ENCODE measurements around the gene P2RX5. TPM values are rescaled to one million over a fixed set of nuclear protein-coding genes. Genes with fewer than 3 reads are reported as not detected.

P2RX5 gene
- total and polyA plus RNA-seq, 2 experiments from 2014 or later, result not detected

GRCh38 chr17:3690094-3690715, 5.8 kb downstream of the P2RX5 start:
- no peaks in the 10 kb centered on the region for H3K79me2 ChIP-seq
- WGBS (ENCODE audit: low lambda C conversion rate, missing lambda C conversion rate), result 86% methylated on average over 22 of the region's 22 CpGs
- no peak overlapping the region for H3K4me3 ChIP-seq
- H4K20me1 ChIP-seq (ENCODE audit: insufficient read depth, poor library complexity, severe bottlenecking), result no peaks in the 10 kb centered on the region
- H3K9me3 ChIP-seq (ENCODE audit: low read depth), result no peaks in the 10 kb centered on the region
- H3K27me3 ChIP-seq, result peaks cover 20% of the 10 kb centered on the region
- H3K4me1 ChIP-seq (ENCODE audit: insufficient read depth), result no peaks in the 10 kb centered on the region
- DNase-seq (ENCODE audit: low spot score), result no peak
- H2AFZ ChIP-seq, result no peak overlapping the region
- H3K27ac ChIP-seq, result no peak overlapping the region
- no peaks in the 10 kb centered on the region for H3K9me2 ChIP-seq (replicated peaks; ENCODE audit: insufficient read depth)
- no peaks in the 10 kb centered on the region for H3K36me3 ChIP-seq (replicated peaks; ENCODE audit: insufficient read depth, low read depth)
- no peak overlapping the region for H3K4me2 ChIP-seq
- TF ChIP-seq CTCF (IDR thresholded peaks at IDR 0.05; ENCODE audit: poor library complexity) (no peak), EZH2phosphoT487 (IDR thresholded peaks at IDR 0.05; ENCODE audit: low read depth, severe bottlenecking, unreplicated experiment) (no peak), EZH2 (IDR thresholded peaks at IDR 0.05; ENCODE audit: borderline replicate concordance) (no peak)

GRCh38 chr17:3689262-3690093, 6.5 kb downstream of the P2RX5 start:
- H3K4me2 ChIP-seq, result no peak overlapping the region
- H3K27me3 ChIP-seq, result peaks cover 13% of the 10 kb centered on the region
- H3K4me3 ChIP-seq, result no peak overlapping the region
- no peak for DNase-seq (ENCODE audit: low spot score)
- no peaks in the 10 kb centered on the region for H3K4me1 ChIP-seq (ENCODE audit: insufficient read depth)
- TF ChIP-seq EZH2phosphoT487 (IDR thresholded peaks at IDR 0.05; ENCODE audit: low read depth, severe bottlenecking, unreplicated experiment) (no peak), CTCF (IDR thresholded peaks at IDR 0.05; ENCODE audit: poor library complexity) (no peak), EZH2 (IDR thresholded peaks at IDR 0.05; ENCODE audit: borderline replicate concordance) (no peak)
- no peaks in the 10 kb centered on the region for H3K9me2 ChIP-seq (replicated peaks; ENCODE audit: insufficient read depth)
- H3K79me2 ChIP-seq, result no peaks in the 10 kb centered on the region
- H4K20me1 ChIP-seq (ENCODE audit: insufficient read depth, poor library complexity, severe bottlenecking), result no peaks in the 10 kb centered on the region
- no peaks in the 10 kb centered on the region for H3K9me3 ChIP-seq (ENCODE audit: low read depth)
- 96% methylated on average over 40 of the region's 44 CpGs for WGBS (ENCODE audit: low lambda C conversion rate, missing lambda C conversion rate)
- H2AFZ ChIP-seq, result no peak overlapping the region
- H3K27ac ChIP-seq, result no peak overlapping the region
- no peaks in the 10 kb centered on the region for H3K36me3 ChIP-seq (replicated peaks; ENCODE audit: insufficient read depth, low read depth)

GRCh38 chr17:3688852-3689261, 7.1 kb downstream of the P2RX5 start:
- Histone ChIP-seq H3K36me3 (replicated peaks; ENCODE audit: insufficient read depth, low read depth) (no peaks in the 10 kb centered on the region), H3K9me2 (replicated peaks; ENCODE audit: insufficient read depth) (no peaks in the 10 kb centered on the region), H3K9me3 (ENCODE audit: low read depth) (no peaks in the 10 kb centered on the region), H3K4me3 (no peak overlapping the region), H3K4me2 (no peak overlapping the region), H3K79me2 (no peaks in the 10 kb centered on the region), H3K27me3 (peaks cover 7% of the 10 kb centered on the region), H4K20me1 (ENCODE audit: insufficient read depth, poor library complexity, severe bottlenecking) (no peaks in the 10 kb centered on the region), H3K4me1 (ENCODE audit: insufficient read depth) (no peaks in the 10 kb centered on the region), H2AFZ (no peak overlapping the region), H3K27ac (no peak overlapping the region)
- WGBS (ENCODE audit: low lambda C conversion rate, missing lambda C conversion rate), result 84% methylated on average over 13 of the region's 14 CpGs
- no peak for DNase-seq (ENCODE audit: low spot score)
- TF ChIP-seq EZH2phosphoT487 (IDR thresholded peaks at IDR 0.05; ENCODE audit: low read depth, severe bottlenecking, unreplicated experiment), result no peak
- no peak for TF ChIP-seq CTCF (IDR thresholded peaks at IDR 0.05; ENCODE audit: poor library complexity)
- TF ChIP-seq EZH2 (IDR thresholded peaks at IDR 0.05; ENCODE audit: borderline replicate concordance), result no peak
